Measurements from ENCODE around the gene RNF213.

Gene RNF213

DNA sequence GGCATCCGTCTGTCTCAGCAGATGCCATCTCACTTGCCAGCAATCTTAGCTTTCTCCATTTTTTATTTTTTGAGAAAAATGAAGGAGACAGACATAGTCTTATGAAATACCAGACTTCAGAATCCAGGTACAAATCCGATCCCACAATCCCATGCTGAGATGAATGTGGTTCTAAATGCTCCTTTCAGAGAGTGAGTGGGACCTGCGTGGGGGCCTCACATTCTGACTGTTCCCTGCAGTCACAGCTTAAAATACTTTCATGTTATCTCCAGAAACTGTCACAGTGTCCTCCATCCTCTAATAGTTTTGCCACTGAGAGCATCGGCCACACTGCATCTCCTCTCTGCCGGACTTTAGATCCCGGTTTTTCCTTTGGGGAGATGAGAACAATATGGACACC lies 119.4 kb downstream of the RNF213 start:
- Histone ChIP-seq H3K27me3 (replicated peaks; ENCODE audit: control insufficient read depth, insufficient read depth, low read length) (no peaks in the 10 kb centered on the region), H3K36me3 (ENCODE audit: control insufficient read depth, insufficient read depth, low read length) (peaks cover 51% of the 10 kb centered on the region), H3K4me3 (replicated peaks; ENCODE audit: low read depth, low read length) (no peak overlapping the region)
- no peak for DNase-seq (ENCODE audit: extremely low read depth, insufficient read length)
- TF ChIP-seq, protein P1, sequence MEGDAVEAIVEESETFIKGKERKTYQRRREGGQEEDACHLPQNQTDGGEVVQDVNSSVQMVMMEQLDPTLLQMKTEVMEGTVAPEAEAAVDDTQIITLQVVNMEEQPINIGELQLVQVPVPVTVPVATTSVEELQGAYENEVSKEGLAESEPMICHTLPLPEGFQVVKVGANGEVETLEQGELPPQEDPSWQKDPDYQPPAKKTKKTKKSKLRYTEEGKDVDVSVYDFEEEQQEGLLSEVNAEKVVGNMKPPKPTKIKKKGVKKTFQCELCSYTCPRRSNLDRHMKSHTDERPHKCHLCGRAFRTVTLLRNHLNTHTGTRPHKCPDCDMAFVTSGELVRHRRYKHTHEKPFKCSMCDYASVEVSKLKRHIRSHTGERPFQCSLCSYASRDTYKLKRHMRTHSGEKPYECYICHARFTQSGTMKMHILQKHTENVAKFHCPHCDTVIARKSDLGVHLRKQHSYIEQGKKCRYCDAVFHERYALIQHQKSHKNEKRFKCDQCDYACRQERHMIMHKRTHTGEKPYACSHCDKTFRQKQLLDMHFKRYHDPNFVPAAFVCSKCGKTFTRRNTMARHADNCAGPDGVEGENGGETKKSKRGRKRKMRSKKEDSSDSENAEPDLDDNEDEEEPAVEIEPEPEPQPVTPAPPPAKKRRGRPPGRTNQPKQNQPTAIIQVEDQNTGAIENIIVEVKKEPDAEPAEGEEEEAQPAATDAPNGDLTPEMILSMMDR (IDR thresholded peaks at IDR 0.05; ENCODE audit: insufficient read depth, low read length, poor library complexity, severe bottlenecking), result no peak

DNA sequence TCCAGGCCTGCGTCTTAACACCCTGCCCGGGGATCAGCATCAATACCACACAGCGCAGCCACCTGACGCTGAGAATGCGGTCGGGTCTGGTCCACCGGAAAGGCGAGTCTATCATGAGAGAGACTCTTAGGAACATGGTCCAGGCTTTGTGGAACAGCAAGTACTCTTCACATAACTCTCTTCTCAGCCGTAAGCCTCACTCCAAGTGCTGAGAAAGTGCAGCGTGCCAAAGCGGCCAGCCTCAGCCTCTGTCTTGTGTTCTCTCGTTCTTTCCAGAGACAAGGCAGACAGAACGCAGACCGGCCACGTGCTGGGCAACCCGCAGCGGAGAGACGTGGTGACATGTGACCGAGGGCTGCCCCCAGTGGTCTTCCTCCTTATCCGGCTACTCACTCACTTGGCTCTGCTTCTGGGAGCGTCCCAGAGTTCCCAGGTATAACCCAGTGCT lies 119.9 kb downstream of the RNF213 start:
- H3K4me3 ChIP-seq (replicated peaks; ENCODE audit: low read depth, low read length), result no peak overlapping the region
- no peaks in the 10 kb centered on the region for H3K27me3 ChIP-seq (replicated peaks; ENCODE audit: control insufficient read depth, insufficient read depth, low read length)
- DNase-seq (ENCODE audit: extremely low read depth, insufficient read length), result no peak
- TF ChIP-seq, protein P1 (IDR thresholded peaks at IDR 0.05; ENCODE audit: insufficient read depth, low read length, poor library complexity, severe bottlenecking), result no peak
- H3K36me3 ChIP-seq (ENCODE audit: control insufficient read depth, insufficient read depth, low read length), result peaks cover 55% of the 10 kb centered on the region

DNA sequence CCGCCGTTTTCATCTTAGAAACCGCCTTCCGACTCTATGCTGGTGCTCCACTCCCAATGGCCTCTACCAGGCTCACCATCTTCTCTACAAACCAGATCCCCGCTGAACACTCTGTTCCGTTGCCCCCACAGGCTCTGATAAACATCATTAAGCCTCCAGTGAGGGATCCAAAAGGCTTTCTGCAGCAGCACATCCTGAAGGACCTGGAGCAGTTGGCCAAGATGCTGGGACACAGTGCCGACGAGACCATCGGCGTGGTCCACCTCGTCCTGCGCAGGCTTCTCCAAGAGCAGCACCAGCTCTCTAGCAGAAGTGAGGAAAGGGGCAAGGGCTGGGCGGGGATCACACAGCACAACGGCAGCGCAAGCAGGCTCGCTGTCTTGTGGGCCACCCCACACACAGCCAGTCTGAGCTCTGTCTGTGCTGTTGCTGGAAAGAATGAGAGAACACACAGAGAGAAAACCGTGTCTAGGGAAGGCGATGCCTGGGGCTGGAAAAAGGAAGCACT lies 120.8 kb downstream of the RNF213 start:
- DNase-seq (ENCODE audit: extremely low read depth, insufficient read length), result no peak
- Histone ChIP-seq H3K27me3 (replicated peaks; ENCODE audit: control insufficient read depth, insufficient read depth, low read length) (no peaks in the 10 kb centered on the region), H3K36me3 (ENCODE audit: control insufficient read depth, insufficient read depth, low read length) (peaks cover 59% of the 10 kb centered on the region), H3K4me3 (replicated peaks; ENCODE audit: low read depth, low read length) (no peak overlapping the region)
- TF ChIP-seq, protein P1 (IDR thresholded peaks at IDR 0.05; ENCODE audit: insufficient read depth, low read length, poor library complexity, severe bottlenecking), result no peak

DNA sequence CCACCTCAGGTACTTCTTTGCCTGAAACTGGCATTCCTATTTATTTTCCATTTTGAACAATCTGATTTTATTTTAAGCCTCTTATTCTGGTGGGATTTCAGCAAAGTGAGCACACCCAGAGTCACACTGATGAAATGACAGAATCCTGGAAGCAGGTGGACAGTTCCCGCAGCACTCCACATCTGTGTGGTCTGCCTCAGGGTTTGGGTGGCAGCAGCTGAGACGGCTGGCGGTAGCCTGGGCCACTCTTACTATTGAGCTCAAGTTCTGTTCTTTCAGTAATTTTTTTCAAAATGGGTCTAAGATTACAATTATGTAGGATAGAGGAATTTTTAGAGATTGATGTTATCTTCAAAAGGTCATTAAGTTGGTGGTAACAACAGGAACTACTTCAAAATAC lies 121.8 kb downstream of the RNF213 start:
- Histone ChIP-seq H3K4me3 (replicated peaks; ENCODE audit: low read depth, low read length) (no peak overlapping the region), H3K36me3 (ENCODE audit: control insufficient read depth, insufficient read depth, low read length) (peaks cover 63% of the 10 kb centered on the region), H3K27me3 (replicated peaks; ENCODE audit: control insufficient read depth, insufficient read depth, low read length) (no peaks in the 10 kb centered on the region)
- DNase-seq (ENCODE audit: extremely low read depth, insufficient read length), result no peak
- TF ChIP-seq, protein P1 (IDR thresholded peaks at IDR 0.05; ENCODE audit: insufficient read depth, low read length, poor library complexity, severe bottlenecking), result no peak

DNA sequence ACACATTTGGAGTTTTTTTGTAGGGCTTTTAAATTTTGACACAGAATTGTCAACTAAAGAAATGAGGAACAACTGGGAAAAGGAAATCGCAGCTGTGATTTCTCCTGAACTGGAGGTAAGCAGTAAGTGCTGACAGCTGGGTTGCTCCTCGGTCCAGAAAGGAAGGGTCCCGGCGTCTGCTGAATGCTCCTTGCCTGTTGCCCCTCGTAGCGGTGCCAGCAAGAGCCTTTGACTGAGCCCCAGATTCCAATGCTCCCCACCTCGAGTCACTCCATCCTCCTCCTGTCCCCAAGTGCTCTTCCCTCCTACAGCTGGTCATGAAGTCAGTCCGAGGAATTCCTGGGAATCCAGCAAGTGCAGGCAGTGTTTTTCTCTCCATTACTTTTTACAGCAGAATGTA lies 122.3 kb downstream of the RNF213 start:
- TF ChIP-seq, protein P1 (IDR thresholded peaks at IDR 0.05; ENCODE audit: insufficient read depth, low read length, poor library complexity, severe bottlenecking), result no peak
- no peak for DNase-seq (ENCODE audit: extremely low read depth, insufficient read length)
- Histone ChIP-seq H3K36me3 (ENCODE audit: control insufficient read depth, insufficient read depth, low read length) (peaks cover 61% of the 10 kb centered on the region), H3K4me3 (replicated peaks; ENCODE audit: low read depth, low read length) (no peak overlapping the region), H3K27me3 (replicated peaks; ENCODE audit: control insufficient read depth, insufficient read depth, low read length) (no peaks in the 10 kb centered on the region)
